Measurements from ENCODE around the gene MT2A.

Gene MT2A

DNA sequence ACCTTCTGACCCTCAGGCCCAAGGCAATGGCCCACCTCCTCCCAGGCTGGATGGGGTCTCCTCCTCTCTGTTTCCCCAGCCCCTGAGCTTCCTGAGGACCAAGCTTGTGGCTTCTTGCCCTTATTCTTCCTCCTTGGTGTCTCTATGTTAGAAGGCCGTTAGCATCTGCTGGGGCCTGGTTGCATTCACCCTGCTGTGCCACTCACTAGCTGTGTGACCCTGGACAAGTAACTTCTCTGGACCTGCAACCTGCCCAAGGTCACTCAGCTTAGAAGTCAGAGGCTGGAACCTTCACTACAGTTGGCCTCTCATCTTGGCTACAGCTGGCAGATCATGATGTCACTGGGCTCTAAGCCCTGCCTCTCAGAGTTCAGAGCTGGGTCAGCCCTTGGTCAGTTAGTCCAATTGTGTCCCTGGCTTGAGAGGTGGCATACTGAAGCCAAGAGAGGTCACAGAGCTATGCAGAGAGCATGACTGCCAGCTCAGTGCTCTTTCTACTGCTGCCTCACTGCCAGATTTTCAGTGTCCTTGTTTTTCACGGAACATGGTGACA is 3.0 kb downstream of the MT2A start:
- Histone ChIP-seq H3K4me2 (ENCODE audit: insufficient read depth, low read length, poor library complexity, severe bottlenecking) (no peak overlapping the region), H4K91ac (ENCODE audit: low read depth, low read length, poor library complexity) (no peak overlapping the region), H3K27me3 (ENCODE audit: control insufficient read depth in 3 of 3, insufficient read depth in 3 of 3, low read depth in 1 of 3, low read length in 3 of 3) (peaks cover 6 to 51% (median 40%) of the 10 kb centered on the region in 3 experiments), H2AK5ac (ENCODE audit: low read depth, low read length) (no peak overlapping the region), H3K27ac (replicated peaks; ENCODE audit: low read length) (no peak overlapping the region), H3K4me3 (ENCODE audit: low read length in 2 of 2) (no peak overlapping the region), H3K18ac (ENCODE audit: low read length) (no peak overlapping the region), H3K4me1 (ENCODE audit: control insufficient read depth in 2 of 2, insufficient read depth in 1 of 2, low read depth in 1 of 2, low read length in 2 of 2) (peaks cover 16 to 22% of the 10 kb centered on the region in 2 donors), H3K4ac (ENCODE audit: low read length) (no peak overlapping the region), H3K36me3 (replicated peaks in 1 of 2; ENCODE audit: control insufficient read depth in 2 of 2, insufficient read depth in 2 of 2, low read length in 2 of 2) (no peaks in the 10 kb centered on the region), H3K23ac (ENCODE audit: low read depth, low read length, poor library complexity) (no peak overlapping the region), H4K8ac (ENCODE audit: low read depth, low read length) (no peak overlapping the region), H2BK15ac (ENCODE audit: low read length) (no peak overlapping the region), H2BK5ac (ENCODE audit: low read length) (no peak overlapping the region), H2AFZ (ENCODE audit: low read length) (no peak overlapping the region), H3K14ac (ENCODE audit: low read length) (no peak overlapping the region), H3K79me1 (ENCODE audit: low read depth, low read length) (no peaks in the 10 kb centered on the region), H3K9ac (ENCODE audit: low read depth, low read length, poor library complexity) (no peak overlapping the region), H2BK12ac (ENCODE audit: low read length) (no peak overlapping the region), H2BK120ac (ENCODE audit: low read depth, low read length) (no peak overlapping the region), H3K9me3 (replicated peaks in 1 of 2; ENCODE audit: control insufficient read depth in 2 of 2, insufficient read depth in 1 of 2, low read depth in 1 of 2, low read length in 2 of 2) (peaks cover 0 to 2% of the 10 kb centered on the region in 2 donors)
- DNase-seq (ENCODE audit: low spot score): no peak
- no CpG with 5 or more reads among the region's 2 CpGs for WGBS, 2 donors (ENCODE audit: extremely low coverage in 2 of 2, insufficient read length in 2 of 2, insufficient replicate concordance in 1 of 2)

DNA sequence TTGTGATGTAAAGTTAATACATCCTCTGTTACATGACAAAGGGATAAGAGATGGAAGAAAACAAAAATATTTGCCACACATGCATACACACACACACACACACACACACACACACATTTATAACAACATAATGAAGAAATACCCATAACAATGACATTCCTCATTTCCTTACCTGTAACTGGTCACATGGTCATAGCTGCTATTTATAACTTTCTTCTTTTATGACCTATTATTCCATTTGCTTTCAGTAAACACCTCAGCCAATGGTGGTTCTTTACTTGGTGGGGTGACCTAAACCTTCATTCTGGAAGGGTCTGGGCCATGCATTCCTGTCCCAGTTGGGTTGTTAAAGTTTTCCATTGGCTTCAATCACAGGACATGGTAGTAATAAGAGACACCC is 5.3 kb downstream of the MT2A start:
- no peaks in the 10 kb centered on the region for H3K79me1 ChIP-seq (ENCODE audit: low read depth, low read length)
- H3K4ac ChIP-seq (ENCODE audit: low read length): no peak overlapping the region
- H2AFZ ChIP-seq (ENCODE audit: low read length): no peak overlapping the region
- H2AK5ac ChIP-seq (ENCODE audit: low read depth, low read length): no peak overlapping the region
- H2BK12ac ChIP-seq (ENCODE audit: low read length): no peak overlapping the region
- H2BK15ac ChIP-seq (ENCODE audit: low read length): no peak overlapping the region
- no peak overlapping the region for H3K23ac ChIP-seq (ENCODE audit: low read depth, low read length, poor library complexity)
- peaks cover 0 to 5% of the 10 kb centered on the region in 2 donors for H3K9me3 ChIP-seq (replicated peaks in 1 of 2; ENCODE audit: control insufficient read depth in 2 of 2, insufficient read depth in 1 of 2, low read depth in 1 of 2, low read length in 2 of 2)
- H3K36me3 ChIP-seq (replicated peaks in 1 of 2; ENCODE audit: control insufficient read depth in 2 of 2, insufficient read depth in 2 of 2, low read length in 2 of 2): no peaks in the 10 kb centered on the region
- DNase-seq (ENCODE audit: low spot score): no peak
- H3K27me3 ChIP-seq (ENCODE audit: control insufficient read depth in 3 of 3, insufficient read depth in 3 of 3, low read depth in 1 of 3, low read length in 3 of 3): peaks cover 25 to 65% (median 61%) of the 10 kb centered on the region in 3 experiments
- H4K8ac ChIP-seq (ENCODE audit: low read depth, low read length): no peak overlapping the region
- H3K27ac ChIP-seq (replicated peaks; ENCODE audit: low read length): no peak overlapping the region
- no peak overlapping the region for H4K91ac ChIP-seq (ENCODE audit: low read depth, low read length, poor library complexity)
- no peak overlapping the region for H3K4me2 ChIP-seq (ENCODE audit: insufficient read depth, low read length, poor library complexity, severe bottlenecking)
- peaks cover 17 to 18% of the 10 kb centered on the region in 2 donors for H3K4me1 ChIP-seq (ENCODE audit: control insufficient read depth in 2 of 2, insufficient read depth in 1 of 2, low read depth in 1 of 2, low read length in 2 of 2)
- H3K14ac ChIP-seq (ENCODE audit: low read length): no peak overlapping the region
- no peak overlapping the region for H3K4me3 ChIP-seq (ENCODE audit: low read length in 2 of 2)
- no peak overlapping the region for H3K18ac ChIP-seq (ENCODE audit: low read length)
- H2BK120ac ChIP-seq (ENCODE audit: low read depth, low read length): no peak overlapping the region
- H2BK5ac ChIP-seq (ENCODE audit: low read length): no peak overlapping the region
- H3K9ac ChIP-seq (ENCODE audit: low read depth, low read length, poor library complexity): no peak overlapping the region

DNA sequence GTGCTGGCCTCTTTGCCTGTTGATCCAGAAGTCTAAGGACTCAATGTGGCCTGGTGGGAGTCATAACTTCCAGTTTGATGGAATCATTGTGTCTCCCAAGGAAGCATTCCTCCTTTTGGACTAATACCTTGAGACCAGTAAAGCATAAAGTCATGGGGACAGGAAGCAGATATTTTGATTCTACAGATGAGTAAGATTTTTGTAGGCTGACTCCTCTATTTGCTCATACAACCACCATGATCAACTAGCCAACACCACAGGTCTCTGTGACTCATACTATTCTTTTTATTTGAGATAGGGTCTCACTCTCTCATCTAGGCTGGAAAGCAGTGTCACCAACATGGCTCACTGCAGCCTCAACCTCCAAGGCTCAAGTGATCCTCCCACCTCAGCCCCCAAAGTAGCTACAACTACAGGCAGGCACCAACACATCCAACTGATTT is 6.2 kb downstream of the MT2A start:
- Histone ChIP-seq H3K79me1 (ENCODE audit: low read depth, low read length) (no peaks in the 10 kb centered on the region), H3K27ac (replicated peaks; ENCODE audit: low read length) (no peak overlapping the region), H3K4me3 (ENCODE audit: low read length in 2 of 2) (no peak overlapping the region), H4K91ac (ENCODE audit: low read depth, low read length, poor library complexity) (no peak overlapping the region), H3K9me3 (replicated peaks in 1 of 2; ENCODE audit: control insufficient read depth in 2 of 2, insufficient read depth in 1 of 2, low read depth in 1 of 2, low read length in 2 of 2) (peaks cover 0 to 5% of the 10 kb centered on the region in 2 donors), H2BK12ac (ENCODE audit: low read length) (no peak overlapping the region), H4K8ac (ENCODE audit: low read depth, low read length) (no peak overlapping the region), H3K36me3 (replicated peaks in 1 of 2; ENCODE audit: control insufficient read depth in 2 of 2, insufficient read depth in 2 of 2, low read length in 2 of 2) (no peaks in the 10 kb centered on the region), H3K4me1 (ENCODE audit: control insufficient read depth in 2 of 2, insufficient read depth in 1 of 2, low read depth in 1 of 2, low read length in 2 of 2) (peaks cover 9 to 13% of the 10 kb centered on the region in 2 donors), H3K4ac (ENCODE audit: low read length) (no peak overlapping the region), H2BK5ac (ENCODE audit: low read length) (no peak overlapping the region), H3K9ac (ENCODE audit: low read depth, low read length, poor library complexity) (no peak overlapping the region), H3K23ac (ENCODE audit: low read depth, low read length, poor library complexity) (no peak overlapping the region), H2AFZ (ENCODE audit: low read length) (no peak overlapping the region), H3K4me2 (ENCODE audit: insufficient read depth, low read length, poor library complexity, severe bottlenecking) (no peak overlapping the region), H2BK15ac (ENCODE audit: low read length) (no peak overlapping the region), H3K18ac (ENCODE audit: low read length) (no peak overlapping the region), H2BK120ac (ENCODE audit: low read depth, low read length) (no peak overlapping the region), H3K27me3 (ENCODE audit: control insufficient read depth in 3 of 3, insufficient read depth in 3 of 3, low read depth in 1 of 3, low read length in 3 of 3) (peaks cover 23 to 64% (median 63%) of the 10 kb centered on the region in 3 experiments), H3K14ac (ENCODE audit: low read length) (no peak overlapping the region), H2AK5ac (ENCODE audit: low read depth, low read length) (no peak overlapping the region)
- DNase-seq (ENCODE audit: low spot score): no peak

GRCh38 chr16:56615353-56615752 is 7.0 kb downstream of the MT2A start:
- Histone ChIP-seq H2AFZ (ENCODE audit: low read length) (no peak overlapping the region), H3K79me1 (ENCODE audit: low read depth, low read length) (no peaks in the 10 kb centered on the region), H3K4me1 (ENCODE audit: control insufficient read depth in 2 of 2, insufficient read depth in 1 of 2, low read depth in 1 of 2, low read length in 2 of 2) (peaks cover 2 to 7% of the 10 kb centered on the region in 2 donors), H2BK15ac (ENCODE audit: low read length) (no peak overlapping the region), H2AK5ac (ENCODE audit: low read depth, low read length) (no peak overlapping the region), H3K27ac (replicated peaks; ENCODE audit: low read length) (no peak overlapping the region), H3K14ac (ENCODE audit: low read length) (no peak overlapping the region), H2BK12ac (ENCODE audit: low read length) (no peak overlapping the region), H3K4me3 (ENCODE audit: low read length in 2 of 2) (no peak overlapping the region), H3K18ac (ENCODE audit: low read length) (no peak overlapping the region), H4K91ac (ENCODE audit: low read depth, low read length, poor library complexity) (no peak overlapping the region), H2BK120ac (ENCODE audit: low read depth, low read length) (no peak overlapping the region), H3K23ac (ENCODE audit: low read depth, low read length, poor library complexity) (no peak overlapping the region), H3K36me3 (replicated peaks in 1 of 2; ENCODE audit: control insufficient read depth in 2 of 2, insufficient read depth in 2 of 2, low read length in 2 of 2) (no peaks in the 10 kb centered on the region), H3K4ac (ENCODE audit: low read length) (no peak overlapping the region), H2BK5ac (ENCODE audit: low read length) (no peak overlapping the region), H4K8ac (ENCODE audit: low read depth, low read length) (no peak overlapping the region), H3K27me3 (ENCODE audit: control insufficient read depth in 3 of 3, insufficient read depth in 3 of 3, low read depth in 1 of 3, low read length in 3 of 3) (peaks cover 19 to 69% (median 61%) of the 10 kb centered on the region in 3 experiments), H3K9me3 (replicated peaks in 1 of 2; ENCODE audit: control insufficient read depth in 2 of 2, insufficient read depth in 1 of 2, low read depth in 1 of 2, low read length in 2 of 2) (peaks cover 0 to 5% of the 10 kb centered on the region in 2 donors), H3K9ac (ENCODE audit: low read depth, low read length, poor library complexity) (no peak overlapping the region), H3K4me2 (ENCODE audit: insufficient read depth, low read length, poor library complexity, severe bottlenecking) (no peak overlapping the region)
- no CpG with 5 or more reads among the region's 3 CpGs for WGBS, 2 donors (ENCODE audit: extremely low coverage in 2 of 2, insufficient read length in 2 of 2, insufficient replicate concordance in 1 of 2)
- DNase-seq (ENCODE audit: low spot score): no peak
